IPS-15b (cell line): ENCODE results near the gene RGR.

Experiments
- H3K27me3 ChIP-seq: one replicate; pipeline ENCODE4 v1.6.1; 2013; ENCODE audit warnings: low read length; ENCODE audit not compliant: control insufficient read depth, insufficient read depth
- H3K36me3 ChIP-seq: one replicate; pipeline ENCODE4 v1.6.1; 2013; ENCODE audit warnings: low read length; ENCODE audit not compliant: control insufficient read depth, insufficient read depth
- H3K4me1 ChIP-seq: one replicate; pipeline ENCODE4 v1.6.1; 2013; ENCODE audit warnings: mild to moderate bottlenecking, low read length; ENCODE audit not compliant: control insufficient read depth, insufficient read depth
- H3K4me3 ChIP-seq: one replicate; pipeline ENCODE4 v1.5.1; 2013; ENCODE audit warnings: low read depth, low read length
- H3K9ac ChIP-seq: one replicate; pipeline ENCODE4 v1.6.1; 2013; ENCODE audit warnings: low read depth, mild to moderate bottlenecking, low read length
- H3K9me3 ChIP-seq: one replicate; pipeline ENCODE4 v1.6.1; 2013; ENCODE audit warnings: mild to moderate bottlenecking, low read length; ENCODE audit not compliant: control insufficient read depth, insufficient read depth

RGR gene, protein sequence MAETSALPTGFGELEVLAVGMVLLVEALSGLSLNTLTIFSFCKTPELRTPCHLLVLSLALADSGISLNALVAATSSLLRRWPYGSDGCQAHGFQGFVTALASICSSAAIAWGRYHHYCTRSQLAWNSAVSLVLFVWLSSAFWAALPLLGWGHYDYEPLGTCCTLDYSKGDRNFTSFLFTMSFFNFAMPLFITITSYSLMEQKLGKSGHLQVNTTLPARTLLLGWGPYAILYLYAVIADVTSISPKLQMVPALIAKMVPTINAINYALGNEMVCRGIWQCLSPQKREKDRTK

DNA sequence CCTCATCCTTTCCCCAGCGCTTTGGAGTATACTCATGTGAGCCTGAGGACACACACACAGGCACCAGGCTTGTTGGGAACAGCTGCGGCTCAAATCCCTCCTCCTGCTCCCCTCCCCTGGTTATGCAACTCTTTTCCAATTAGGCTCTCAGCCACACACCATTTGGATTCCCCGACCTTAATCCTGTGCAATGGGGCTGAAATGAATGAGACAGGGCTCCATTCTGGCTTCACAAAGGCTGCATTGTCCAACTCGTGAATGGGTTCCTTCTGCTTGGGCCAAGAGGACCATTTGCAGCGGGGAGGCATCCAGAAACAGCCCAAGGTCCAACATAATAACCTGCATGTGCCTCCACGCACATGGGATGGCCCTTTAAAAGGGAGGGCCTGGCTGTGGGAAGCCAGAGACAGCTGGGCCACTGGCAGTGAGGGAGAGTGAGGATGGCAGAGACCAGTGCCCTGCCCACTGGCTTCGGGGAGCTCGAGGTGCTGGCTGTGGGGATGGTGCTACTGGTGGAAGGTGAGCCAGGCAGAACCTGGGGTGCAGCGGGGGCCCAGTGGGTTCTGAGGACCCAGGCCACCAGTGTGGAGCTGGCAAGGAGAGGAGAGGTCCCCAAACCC, at the start of gene RGR:
TSS of gene RGR (plus strand) at position 403 of the 620 bp plus-strand sequence. CDS start at position 441, 38 bp downstream.
- H3K4me1 ChIP-seq: no peaks in the 10 kb centered on the region
- H3K36me3 ChIP-seq: no peaks in the 10 kb centered on the region
- no peak within 1 kb of the TSS for H3K9ac ChIP-seq
- no peak within 1 kb of the TSS for H3K4me3 ChIP-seq
- H3K27me3 ChIP-seq: no peaks in the 10 kb centered on the region
- no peaks in the 10 kb centered on the region for H3K9me3 ChIP-seq

DNA sequence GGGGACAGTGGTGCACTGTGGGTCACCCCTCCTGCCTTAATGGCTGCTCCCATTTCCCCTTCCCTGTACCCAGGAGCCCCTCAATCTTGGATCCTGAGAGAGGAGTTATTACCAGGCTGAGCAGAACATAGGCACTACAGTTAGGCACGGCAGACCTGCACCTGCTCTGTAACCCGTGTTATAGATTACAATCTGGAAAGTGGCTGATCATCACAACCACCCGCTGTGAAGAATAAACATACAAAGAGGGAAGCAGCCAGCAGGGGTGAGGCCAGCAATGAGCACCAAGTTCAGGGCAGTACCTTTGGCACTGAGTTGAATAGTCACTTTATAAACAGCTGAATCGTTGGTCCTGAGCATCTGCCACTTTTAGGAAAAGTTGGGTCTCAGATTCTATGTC, 48.8 kb upstream of the RGR start:
- Histone ChIP-seq H3K9me3 (no peaks in the 10 kb centered on the region), H3K9ac (no peak overlapping the region), H3K27me3 (peaks cover 59% of the 10 kb centered on the region), H3K36me3 (peaks cover 4% of the 10 kb centered on the region), H3K4me3 (no peak overlapping the region), H3K4me1 (peaks cover 3% of the 10 kb centered on the region)

DNA sequence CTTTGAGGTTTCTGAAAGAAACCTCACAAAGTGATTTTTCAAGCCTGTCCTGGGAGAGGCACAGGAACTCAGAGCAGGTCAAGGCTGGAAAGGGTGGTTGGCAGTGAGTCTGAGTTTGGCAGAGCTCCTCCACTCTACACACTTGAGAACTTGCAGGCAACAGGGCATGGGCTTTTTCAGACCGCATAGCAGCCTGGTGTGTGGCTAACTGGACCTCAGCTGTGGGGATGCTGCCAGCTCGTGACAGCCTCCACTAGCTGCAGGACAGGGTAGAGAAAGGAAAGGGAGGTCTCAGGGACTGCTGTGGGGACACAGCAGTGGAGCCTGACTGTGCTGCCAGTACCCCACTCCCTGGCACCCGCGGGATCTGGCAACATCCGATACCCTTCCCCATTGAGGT, 47.9 kb upstream of the RGR start:
- Histone ChIP-seq H3K4me1 (peaks cover 3% of the 10 kb centered on the region), H3K27me3 (peaks cover 54% of the 10 kb centered on the region), H3K9ac (no peak overlapping the region), H3K36me3 (peaks cover 4% of the 10 kb centered on the region), H3K4me3 (no peak overlapping the region), H3K9me3 (no peaks in the 10 kb centered on the region)

DNA sequence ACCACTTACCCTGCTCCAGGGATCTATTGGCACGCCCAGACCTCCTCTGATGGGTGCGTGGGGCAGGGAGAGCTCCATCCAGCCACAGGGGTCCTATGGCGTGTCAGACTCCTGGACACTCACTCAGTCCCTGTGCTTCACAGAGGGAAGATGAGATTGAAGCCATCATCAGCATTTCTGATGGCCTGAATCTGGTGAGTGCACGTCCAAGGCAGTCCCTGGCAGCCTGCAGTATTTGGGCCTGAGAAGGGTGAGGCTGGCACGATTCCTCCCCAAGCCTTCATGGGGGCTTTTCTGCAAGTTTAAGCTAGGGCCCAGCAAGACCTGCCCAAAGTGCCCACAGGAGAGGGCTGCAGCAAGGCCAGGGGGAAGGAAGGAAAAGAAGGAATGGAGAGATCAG, 47.2 kb upstream of the RGR start:
- peaks cover 3% of the 10 kb centered on the region for H3K4me1 ChIP-seq
- H3K27me3 ChIP-seq: peaks cover 53% of the 10 kb centered on the region
- H3K4me3 ChIP-seq: no peak overlapping the region
- no peaks in the 10 kb centered on the region for H3K9me3 ChIP-seq
- H3K9ac ChIP-seq: no peak overlapping the region
- peaks cover 4% of the 10 kb centered on the region for H3K36me3 ChIP-seq

DNA sequence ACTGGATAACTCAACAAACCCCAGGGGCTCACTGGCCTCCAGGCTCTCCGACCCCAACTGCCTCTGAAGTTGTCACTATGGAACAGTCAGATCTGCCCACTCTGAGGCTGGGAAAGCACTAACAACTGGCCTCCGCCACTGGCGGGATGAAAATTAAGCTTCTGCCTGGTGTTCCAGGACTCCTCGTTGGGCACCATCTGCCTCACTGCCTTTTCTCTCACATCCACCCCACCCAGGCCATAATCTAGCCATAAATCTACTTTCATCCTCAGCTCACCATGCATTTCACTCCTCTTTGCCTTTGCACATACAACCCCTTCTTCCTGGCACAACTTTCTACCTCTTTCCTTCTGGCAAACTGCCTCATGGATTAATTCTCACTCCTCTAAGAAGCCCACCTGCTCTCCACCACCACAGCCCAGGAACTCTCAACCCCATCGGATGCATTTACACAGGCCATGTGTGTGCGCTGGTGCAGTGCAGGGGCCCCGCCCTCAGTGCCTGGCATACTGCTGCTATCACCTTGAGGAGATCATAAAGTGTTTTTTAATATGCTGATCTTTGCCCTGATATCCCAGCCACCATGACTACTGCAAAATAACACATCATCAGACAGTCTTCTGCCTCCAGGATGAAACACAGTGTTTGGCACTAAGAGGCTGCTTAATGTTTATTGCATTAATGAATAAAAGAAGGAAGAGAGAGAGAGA, 46.5 kb upstream of the RGR start:
- Histone ChIP-seq H3K4me3 (no peak overlapping the region), H3K36me3 (peaks cover 4% of the 10 kb centered on the region), H3K27me3 (peaks cover 45% of the 10 kb centered on the region)

DNA sequence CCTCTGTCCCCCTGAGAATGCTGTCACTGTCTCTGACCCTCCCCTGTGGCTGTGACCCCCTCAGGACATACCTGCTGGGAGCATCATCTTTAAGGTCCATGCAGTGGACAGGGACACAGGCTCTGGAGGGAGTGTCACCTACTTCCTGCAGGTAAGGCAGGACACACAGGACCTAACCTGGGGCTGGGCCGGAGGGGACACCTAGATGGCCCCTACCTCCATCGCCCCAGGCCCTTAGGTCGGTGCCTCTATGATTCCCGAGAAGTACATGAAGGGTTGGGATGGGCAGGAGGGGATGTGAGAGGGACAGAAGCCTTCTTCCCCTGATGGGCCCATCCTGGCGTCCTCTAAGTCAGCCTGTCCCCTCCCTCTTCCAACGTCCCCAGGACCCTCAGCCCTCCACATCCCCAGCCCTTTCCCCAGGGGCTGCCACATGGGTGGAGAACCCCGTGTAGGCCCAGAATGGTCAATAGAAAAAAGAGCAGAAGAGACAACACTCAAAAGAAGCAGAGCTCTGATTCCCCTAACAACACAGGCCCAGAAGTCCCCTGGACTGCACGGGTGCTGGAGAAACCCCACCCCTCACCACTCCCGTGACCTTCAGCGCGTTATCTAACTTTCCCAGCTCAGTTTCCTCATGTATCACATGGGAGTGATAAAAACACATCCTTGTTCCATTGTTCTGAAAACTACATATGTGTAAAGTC, 44.2 kb upstream of the RGR start:
- H3K36me3 ChIP-seq: peaks cover 4% of the 10 kb centered on the region
- no peaks in the 10 kb centered on the region for H3K4me1 ChIP-seq
- H3K4me3 ChIP-seq: no peak overlapping the region
- peaks cover 25% of the 10 kb centered on the region for H3K27me3 ChIP-seq
- no peaks in the 10 kb centered on the region for H3K9me3 ChIP-seq
- H3K9ac ChIP-seq: no peak overlapping the region

More for the DNA sequence above, 46.5 kb upstream of the RGR start:
- Histone ChIP-seq H3K9me3 (no peaks in the 10 kb centered on the region), H3K9ac (no peak overlapping the region), H3K4me1 (peaks cover 3% of the 10 kb centered on the region)

DNA sequence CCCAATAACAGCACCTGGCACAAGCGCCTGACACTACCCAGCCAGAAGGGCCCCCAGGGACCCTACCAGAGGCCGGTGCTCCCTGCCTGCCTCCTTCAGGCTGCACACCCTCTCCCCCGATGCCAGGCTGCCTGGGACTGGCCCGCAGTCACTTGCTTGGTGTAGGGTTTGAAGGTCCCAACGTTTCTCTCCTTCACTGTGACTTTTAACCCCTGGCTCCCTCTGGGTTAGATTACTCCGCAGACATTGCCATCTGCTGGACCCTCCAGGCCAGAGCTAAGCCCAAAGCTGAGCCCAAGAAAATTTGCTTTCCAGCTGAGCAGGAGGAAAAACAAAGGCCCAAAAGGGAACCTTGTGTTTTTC, 43.6 kb upstream of the RGR start:
- Histone ChIP-seq H3K9ac (no peak overlapping the region), H3K4me3 (no peak overlapping the region)

DNA sequence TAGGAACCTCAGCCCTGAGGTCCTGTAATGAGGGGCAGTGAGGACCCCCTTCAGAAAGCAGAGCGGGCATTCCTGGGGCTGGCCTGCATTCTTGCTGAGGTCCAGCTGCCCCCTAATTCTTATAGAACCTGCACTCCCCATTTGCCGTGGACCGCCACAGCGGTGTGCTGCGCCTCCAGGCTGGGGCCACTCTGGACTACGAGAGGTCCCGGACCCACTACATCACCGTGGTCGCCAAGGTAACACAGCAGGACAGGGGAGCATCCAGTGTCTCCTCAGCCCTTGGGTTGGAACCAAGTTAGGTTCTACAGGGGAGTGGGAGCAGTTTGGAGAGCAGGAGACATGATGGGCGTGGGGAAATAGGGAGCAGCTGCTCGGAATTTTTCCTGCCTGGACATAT, 43.2 kb upstream of the RGR start:
- Histone ChIP-seq H3K27me3 (peaks cover 15% of the 10 kb centered on the region), H3K9ac (no peak overlapping the region), H3K4me3 (no peak overlapping the region), H3K9me3 (no peaks in the 10 kb centered on the region), H3K36me3 (peaks cover 4% of the 10 kb centered on the region), H3K4me1 (no peaks in the 10 kb centered on the region)

More for the DNA sequence above, 43.6 kb upstream of the RGR start:
- Histone ChIP-seq H3K9me3 (no peaks in the 10 kb centered on the region), H3K27me3 (peaks cover 19% of the 10 kb centered on the region), H3K36me3 (peaks cover 4% of the 10 kb centered on the region), H3K4me1 (no peaks in the 10 kb centered on the region)

DNA sequence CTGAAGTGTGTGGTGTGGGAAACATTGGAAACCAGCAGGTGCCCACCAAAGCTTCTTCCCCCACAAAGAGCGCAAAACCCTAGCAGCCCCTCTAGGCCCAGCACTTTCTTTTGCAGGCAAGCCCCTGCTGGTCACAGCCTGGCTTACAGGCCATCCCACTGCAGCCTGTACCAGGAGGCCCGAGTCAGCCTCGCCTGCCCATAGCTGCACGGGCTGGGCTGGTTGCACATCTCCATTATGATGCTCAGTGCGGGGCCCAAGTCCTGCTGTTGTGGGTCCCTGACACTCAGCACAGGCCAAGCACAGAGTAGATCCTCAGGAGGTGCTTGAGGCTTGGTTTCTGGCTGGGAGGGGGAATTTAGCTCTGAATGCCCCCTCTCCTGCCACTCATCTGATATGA, 42.5 kb upstream of the RGR start:
- H3K36me3 ChIP-seq: no peaks in the 10 kb centered on the region
- H3K9ac ChIP-seq: no peak overlapping the region
- no peak overlapping the region for H3K4me3 ChIP-seq
- no peaks in the 10 kb centered on the region for H3K9me3 ChIP-seq
- H3K4me1 ChIP-seq: no peaks in the 10 kb centered on the region
- H3K27me3 ChIP-seq: peaks cover 8% of the 10 kb centered on the region

DNA sequence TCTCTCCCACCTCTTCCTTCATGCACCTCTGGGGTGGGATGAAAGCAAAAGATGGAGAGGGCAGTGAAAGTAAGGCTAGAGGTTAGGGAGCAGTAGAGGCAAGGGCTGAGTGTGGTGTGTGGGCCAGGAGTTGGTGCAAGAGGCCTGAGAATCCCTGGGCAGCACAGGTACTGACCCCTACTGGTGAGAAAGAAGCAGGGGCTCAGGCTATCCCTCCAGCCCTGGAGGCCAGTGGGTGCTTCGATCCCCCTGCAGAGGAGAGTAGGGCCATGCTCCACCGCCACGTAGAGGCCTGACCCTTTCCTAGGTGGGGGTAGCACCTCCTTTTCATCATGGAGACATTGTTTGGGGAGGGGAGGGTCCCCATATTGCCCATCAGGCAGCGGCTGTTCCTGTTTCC, 40.7 kb upstream of the RGR start:
- Histone ChIP-seq H3K36me3 (no peaks in the 10 kb centered on the region), H3K4me3 (no peak overlapping the region), H3K4me1 (no peaks in the 10 kb centered on the region), H3K9me3 (no peaks in the 10 kb centered on the region), H3K27me3 (no peaks in the 10 kb centered on the region), H3K9ac (no peak overlapping the region)

DNA sequence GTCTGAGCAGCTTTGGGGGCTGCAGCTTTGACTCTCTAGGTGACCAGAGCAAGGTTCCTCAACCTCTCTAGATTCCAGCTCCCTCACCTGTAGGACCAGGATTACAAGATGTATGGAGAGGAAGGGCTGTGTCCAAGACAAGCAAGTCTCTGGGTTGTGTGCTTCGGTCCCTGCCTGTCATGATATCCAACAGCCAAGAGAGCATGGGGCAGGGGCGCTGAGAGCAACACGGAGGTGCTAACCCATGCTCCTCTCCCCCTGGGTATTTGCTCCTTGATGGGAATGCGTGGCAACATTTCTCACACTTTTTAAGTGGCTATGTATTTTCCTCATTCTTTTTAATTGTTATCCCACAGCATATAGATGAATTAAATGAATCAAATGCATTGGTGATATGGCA, 40.2 kb upstream of the RGR start:
- no peaks in the 10 kb centered on the region for H3K36me3 ChIP-seq
- H3K4me1 ChIP-seq: no peaks in the 10 kb centered on the region
- H3K4me3 ChIP-seq: no peak overlapping the region
- no peaks in the 10 kb centered on the region for H3K9me3 ChIP-seq
- H3K9ac ChIP-seq: no peak overlapping the region
- no peaks in the 10 kb centered on the region for H3K27me3 ChIP-seq
